Vagina (tissue), 2 donors: ENCODE measurements around the gene HBP1. TPM values are rescaled to one million over a fixed set of nuclear protein-coding genes. Genes with fewer than 3 reads are reported as not detected.
A peak's percentile ranks its signal among the peaks of the same experiment; 100 is the strongest.

Experiments
- DNase-seq, 2 donors: peaks; one replicate each; pipeline ENCODE4 v3.0.0-alpha.2; 2017; ENCODE audit errors: extremely low spot score in 2 of 2
- H3K27ac ChIP-seq: fragments of 200-600 bp; sonication (generic); one replicate; pipeline ENCODE4 v1.5.1; 2019
- H3K27me3 ChIP-seq: fragments of 200-600 bp; sonication (generic); one replicate; pipeline ENCODE4 v1.5.1; 2019
- H3K36me3 ChIP-seq, 2 donors: fragments of 200-600 bp; sonication (generic); one replicate each; pipeline ENCODE4 v1.5.1; 2017 to 2019
- H3K4me1 ChIP-seq: fragments of 200-600 bp; sonication (generic); one replicate; pipeline ENCODE4 v1.5.1; 2019
- H3K4me3 ChIP-seq, 2 donors: fragments of 200-600 bp; sonication (generic); 1 replicate in 1 of 2; 2 replicates in 1 of 2; pipeline ENCODE4 v1.5.1; 2016 to 2019
- H3K9me3 ChIP-seq: fragments of 200-600 bp; sonication (generic); one replicate; pipeline ENCODE4 v1.5.1; 2019
- POLR2A ChIP-seq, 2 donors: fragments of 450-650 bp; IDR thresholded peaks; one replicate each; pipeline ENCODE4 v1.6.1; 2017; ENCODE audit warnings: antibody characterized with exemption in 2 of 2, mild to moderate bottlenecking in 2 of 2, moderate library complexity in 2 of 2
- POLR2AphosphoS5 ChIP-seq, 2 donors: sonication (generic); formaldehyde crosslinking; IDR thresholded peaks; one replicate each; pipeline ENCODE4 v1.9.0; 2017; ENCODE audit warnings: antibody characterized with exemption in 2 of 2, mild to moderate bottlenecking in 2 of 2, low read depth in 1 of 2; ENCODE audit not compliant: insufficient read depth in 1 of 2
- intact Hi-C: fragments of 100-400 bp; cut with DNase I; formaldehyde crosslinking; loops from one replicate; pipeline ENCODE4 v1.15.1; 2023
- total RNA-seq: library from RNA; depleted of rRNA; stranded (reverse); fragments of >200 nt; gene quantifications from one replicate; pipeline ENCODE4 v1.2.3, GENCODE V29; 2016
- TF ChIP-seq, protein P1 (sequence below), 3 experiments: fragments of 450-650 bp in 2 of 3; fragments of 200-600 bp in 1 of 3; sonication (generic) in 1 of 3; IDR thresholded peaks; one replicate each; pipeline ENCODE4 v1.5.1; 2017 to 2019; ENCODE audit warnings: antibody characterized with exemption in 3 of 3, mild to moderate bottlenecking in 2 of 3, moderate library complexity in 2 of 3

HBP1 gene
- total RNA-seq, 1 donor from 2014 or later: 91.3 TPM

- H3K4me1 ChIP-seq: peaks cover 4% of the 10 kb centered on the region
- H3K36me3 ChIP-seq: no peaks in the 10 kb centered on the region
- H3K27ac ChIP-seq: no peak overlapping the region
- no peaks in the 10 kb centered on the region for H3K27me3 ChIP-seq
- H3K9me3 ChIP-seq: no peaks in the 10 kb centered on the region
- TF ChIP-seq POLR2A (IDR thresholded peaks at IDR 0.05) (no peak), POLR2AphosphoS5 (IDR thresholded peaks at IDR 0.05; ENCODE audit: insufficient read depth in 1 of 2, low read depth in 1 of 2) (no peak)
- TF ChIP-seq, protein P1, sequence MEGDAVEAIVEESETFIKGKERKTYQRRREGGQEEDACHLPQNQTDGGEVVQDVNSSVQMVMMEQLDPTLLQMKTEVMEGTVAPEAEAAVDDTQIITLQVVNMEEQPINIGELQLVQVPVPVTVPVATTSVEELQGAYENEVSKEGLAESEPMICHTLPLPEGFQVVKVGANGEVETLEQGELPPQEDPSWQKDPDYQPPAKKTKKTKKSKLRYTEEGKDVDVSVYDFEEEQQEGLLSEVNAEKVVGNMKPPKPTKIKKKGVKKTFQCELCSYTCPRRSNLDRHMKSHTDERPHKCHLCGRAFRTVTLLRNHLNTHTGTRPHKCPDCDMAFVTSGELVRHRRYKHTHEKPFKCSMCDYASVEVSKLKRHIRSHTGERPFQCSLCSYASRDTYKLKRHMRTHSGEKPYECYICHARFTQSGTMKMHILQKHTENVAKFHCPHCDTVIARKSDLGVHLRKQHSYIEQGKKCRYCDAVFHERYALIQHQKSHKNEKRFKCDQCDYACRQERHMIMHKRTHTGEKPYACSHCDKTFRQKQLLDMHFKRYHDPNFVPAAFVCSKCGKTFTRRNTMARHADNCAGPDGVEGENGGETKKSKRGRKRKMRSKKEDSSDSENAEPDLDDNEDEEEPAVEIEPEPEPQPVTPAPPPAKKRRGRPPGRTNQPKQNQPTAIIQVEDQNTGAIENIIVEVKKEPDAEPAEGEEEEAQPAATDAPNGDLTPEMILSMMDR (IDR thresholded peaks at IDR 0.05): no peak
- intact Hi-C loops: no loop called here
- no peak overlapping the region for H3K4me3 ChIP-seq
- DNase-seq: no peak
Measured at GRCh38 chr7:107165341-107165740, 3.5 kb upstream of the HBP1 start.

- Histone ChIP-seq H3K27me3 (no peaks in the 10 kb centered on the region), H3K27ac (peak overlapping the region; percentile 98), H3K36me3 (no peaks in the 10 kb centered on the region), H3K9me3 (no peaks in the 10 kb centered on the region), H3K4me3 (peak overlapping the region; percentile 58 to 86), H3K4me1 (peaks cover 18% of the 10 kb centered on the region)
- TF ChIP-seq, protein P1 (IDR thresholded peaks at IDR 0.05): no peak
- TF ChIP-seq POLR2AphosphoS5 (IDR thresholded peaks at IDR 0.05; ENCODE audit: insufficient read depth in 1 of 2, low read depth in 1 of 2): no peak
- no peak for TF ChIP-seq POLR2A (IDR thresholded peaks at IDR 0.05)
- intact Hi-C loops: no loop called here
- DNase-seq: no peak
Measured at GRCh38 chr7:107166736-107167426, 1.9 kb upstream of the HBP1 start.

DNA sequence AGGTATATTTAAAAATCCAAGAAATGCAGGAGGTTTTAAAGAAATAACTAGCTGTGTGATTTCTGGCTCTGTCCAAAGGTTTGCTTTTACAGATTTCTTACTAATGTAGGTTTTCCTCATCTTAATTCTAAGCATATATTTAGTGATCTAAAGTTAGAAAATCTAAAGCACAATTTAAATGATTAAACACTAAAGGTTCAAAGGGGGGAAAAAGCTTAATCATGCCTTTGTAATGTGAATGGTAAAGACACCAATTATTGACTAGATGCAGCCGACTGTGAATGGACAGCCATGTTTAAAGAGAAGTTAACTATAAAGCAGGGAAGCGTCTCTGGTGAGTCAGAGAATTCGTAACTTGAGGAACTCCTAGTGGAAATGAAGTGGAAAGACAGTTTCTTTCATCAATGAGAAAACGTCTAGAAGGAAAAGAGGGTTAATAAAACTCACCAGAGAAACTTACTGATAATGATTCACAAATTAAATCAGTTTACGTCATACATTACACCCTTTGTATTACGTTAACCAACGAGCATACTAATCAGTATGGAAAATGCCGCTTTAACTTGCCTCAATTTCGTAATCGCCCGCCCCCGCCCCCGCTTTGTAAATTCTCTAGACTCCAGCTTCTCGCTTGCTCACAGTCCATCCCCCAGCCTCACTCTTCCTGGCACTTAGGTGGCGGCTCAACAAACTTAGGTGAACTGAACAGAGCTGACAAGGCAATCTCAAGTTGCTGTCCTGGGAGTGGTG lies 1.1 kb upstream of the HBP1 start:
- TF ChIP-seq POLR2A (IDR thresholded peaks at IDR 0.05) (no peak), POLR2AphosphoS5 (IDR thresholded peaks at IDR 0.05; ENCODE audit: insufficient read depth in 1 of 2, low read depth in 1 of 2) (peak in 1 of 2 donors; percentile 51)
- TF ChIP-seq, protein P1 (IDR thresholded peaks at IDR 0.05): peak in 1 of 3 experiments; percentile 41
- Histone ChIP-seq H3K27me3 (no peaks in the 10 kb centered on the region), H3K4me3 (peak overlapping the region; percentile 58 to 86), H3K4me1 (peaks cover 26% of the 10 kb centered on the region), H3K27ac (peak overlapping the region; percentile 98), H3K9me3 (no peaks in the 10 kb centered on the region), H3K36me3 (no peaks in the 10 kb centered on the region)
- intact Hi-C loops: no loop called here
- DNase-seq: no peak

- Histone ChIP-seq H3K9me3 (no peaks in the 10 kb centered on the region), H3K36me3 (no peaks in the 10 kb centered on the region), H3K4me1 (peaks cover 43% of the 10 kb centered on the region), H3K4me3 (peak overlapping the region; percentile 82 to 86), H3K27ac (peak overlapping the region; percentile 100), H3K27me3 (no peaks in the 10 kb centered on the region)
- DNase-seq: peak; percentile 98 to 99
- TF ChIP-seq, protein P1 (IDR thresholded peaks at IDR 0.05): no peak
- TF ChIP-seq POLR2A (IDR thresholded peaks at IDR 0.05) (peak in 1 of 2 donors; percentile 56), POLR2AphosphoS5 (IDR thresholded peaks at IDR 0.05; ENCODE audit: insufficient read depth in 1 of 2, low read depth in 1 of 2) (peak; percentile 87 to 94)
- intact Hi-C loops: no loop called here
Measured at GRCh38 chr7:107169120-107170050, 582 bp downstream of the HBP1 start.
